HG02588 (cell line): ENCODE results near the gene CACNA2D1.

ENCODE experiments used
- ATAC-seq: cut with Tn5 transposase; IDR thresholded peaks from one replicate; pipeline ENCODE4 v1.9.1; 2021; ENCODE audit warnings: mild to moderate bottlenecking, moderate library complexity; ENCODE audit not compliant: unreplicated experiment

CACNA2D1 gene

GRCh38 chr7:82128546-82128945, 315.0 kb downstream of the CACNA2D1 start:
- ATAC-seq, result no peak

- ATAC-seq, result no peak
These were observed 317.0 kb downstream of the CACNA2D1 start for GRCh38 chr7:82126576-82126975.

- no peak for ATAC-seq
These were observed 319.1 kb downstream of the CACNA2D1 start for GRCh38 chr7:82124445-82124844.

DNA sequence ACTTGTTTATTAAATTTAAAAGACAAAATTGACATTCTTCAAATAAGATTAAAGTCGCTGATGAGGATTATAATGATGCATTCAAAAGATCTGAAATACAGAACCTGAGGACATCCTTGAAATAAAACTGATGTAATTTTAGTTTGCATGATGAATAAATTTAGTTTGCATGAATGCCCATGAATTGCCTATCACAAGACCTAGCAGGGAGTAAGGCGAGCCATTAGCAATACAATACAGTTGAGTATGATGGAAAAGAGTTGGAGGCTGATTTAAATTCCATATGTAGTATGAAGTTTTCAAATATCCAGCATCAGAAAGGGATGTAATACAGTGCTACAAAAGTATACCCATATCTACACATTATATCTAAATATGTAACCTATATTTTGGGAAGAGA, 321.3 kb downstream of the CACNA2D1 start:
- ATAC-seq, result no peak

GRCh38 chr7:82114237-82114636, 329.3 kb downstream of the CACNA2D1 start:
- ATAC-seq, result no peak

DNA sequence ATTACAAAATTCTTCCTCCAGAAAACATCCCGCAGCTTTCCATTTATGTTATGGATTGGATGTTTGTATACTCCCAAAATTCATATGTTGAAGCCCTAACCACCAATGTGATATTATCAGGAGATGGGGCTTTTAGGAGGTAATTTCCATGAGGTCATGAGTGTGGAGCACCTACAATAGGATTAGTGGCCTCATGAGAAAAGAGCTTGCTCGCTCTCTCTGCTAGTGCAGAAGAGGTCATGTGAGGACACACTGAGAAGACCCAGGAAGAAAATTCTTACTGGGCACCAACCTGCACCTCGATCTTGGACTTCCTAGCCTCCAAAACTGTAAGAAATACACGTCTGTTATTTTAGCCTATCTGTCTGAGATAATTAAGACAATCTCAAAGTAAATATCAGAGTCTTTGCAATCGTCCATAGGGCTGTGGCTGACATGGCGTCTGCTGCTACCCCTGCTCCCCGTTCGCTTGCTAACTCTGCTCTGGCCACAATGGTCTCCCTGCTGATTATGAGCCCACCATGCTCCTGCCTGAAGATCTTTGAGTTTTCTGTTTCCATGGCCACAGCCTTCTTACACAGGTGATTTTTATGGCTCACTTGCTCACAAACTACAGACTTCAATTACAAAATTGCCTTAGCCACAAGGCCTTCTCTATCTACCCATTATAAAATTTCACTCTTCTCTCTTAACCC, 333.3 kb downstream of the CACNA2D1 start:
- ATAC-seq, result no peak

DNA sequence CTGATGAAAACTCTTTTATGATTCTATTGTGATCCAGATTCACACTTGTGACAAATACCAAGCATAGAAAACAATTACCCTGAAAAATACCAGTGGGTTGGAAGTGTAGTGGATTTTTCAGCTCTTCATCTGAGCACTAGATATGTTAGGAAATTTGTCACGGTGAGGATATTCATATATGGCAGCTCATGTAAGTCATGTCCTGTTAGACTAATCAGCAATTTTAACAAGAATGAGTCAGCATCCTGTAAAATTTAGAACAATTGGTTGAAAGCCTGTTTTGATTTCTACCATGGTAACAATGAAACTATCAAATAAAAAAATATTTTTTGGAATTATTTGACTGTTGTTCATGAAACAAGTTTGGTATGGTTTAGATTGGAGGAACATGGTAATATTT, 334.3 kb downstream of the CACNA2D1 start:
- ATAC-seq, result no peak

DNA sequence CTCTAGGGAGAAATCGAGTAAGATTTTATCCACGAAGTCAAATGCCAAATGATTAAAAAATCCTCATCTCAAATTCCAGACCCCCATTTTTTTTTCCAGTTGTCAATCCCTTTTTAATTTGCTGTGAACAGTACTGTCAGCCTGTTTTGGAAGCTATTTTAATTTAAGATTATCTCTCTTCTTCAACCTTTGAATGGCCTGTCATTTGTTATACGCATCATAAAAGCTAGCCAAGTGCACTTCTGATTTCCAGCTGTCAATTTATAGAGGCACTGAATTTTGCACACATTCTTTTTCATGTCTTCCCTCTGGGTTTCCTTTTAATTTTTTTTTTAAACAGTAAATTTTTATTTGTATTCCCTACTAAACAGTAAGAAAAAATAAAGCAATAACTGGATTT, 337.4 kb downstream of the CACNA2D1 start:
- ATAC-seq, result no peak

DNA sequence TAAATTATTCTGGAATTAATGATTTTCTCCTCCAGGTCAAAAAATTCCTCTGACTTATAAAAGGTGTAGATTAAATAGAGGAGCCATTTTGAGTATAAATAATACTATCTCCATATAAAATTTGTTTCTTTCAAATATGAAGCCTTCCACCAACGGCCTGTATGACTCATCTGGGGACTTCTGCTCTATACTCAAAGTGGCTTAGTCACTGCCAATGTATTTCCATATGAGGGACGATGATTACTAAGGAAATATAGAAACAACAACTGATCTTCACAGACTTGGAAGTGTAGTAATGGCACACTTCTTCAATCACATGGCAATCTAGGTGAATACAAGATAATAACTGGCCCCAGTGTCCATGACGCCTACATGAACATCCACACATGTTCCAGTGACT, 338.1 kb downstream of the CACNA2D1 start:
- ATAC-seq, result no peak

GRCh38 chr7:82098414-82098813, 345.2 kb downstream of the CACNA2D1 start:
- no peak for ATAC-seq

DNA sequence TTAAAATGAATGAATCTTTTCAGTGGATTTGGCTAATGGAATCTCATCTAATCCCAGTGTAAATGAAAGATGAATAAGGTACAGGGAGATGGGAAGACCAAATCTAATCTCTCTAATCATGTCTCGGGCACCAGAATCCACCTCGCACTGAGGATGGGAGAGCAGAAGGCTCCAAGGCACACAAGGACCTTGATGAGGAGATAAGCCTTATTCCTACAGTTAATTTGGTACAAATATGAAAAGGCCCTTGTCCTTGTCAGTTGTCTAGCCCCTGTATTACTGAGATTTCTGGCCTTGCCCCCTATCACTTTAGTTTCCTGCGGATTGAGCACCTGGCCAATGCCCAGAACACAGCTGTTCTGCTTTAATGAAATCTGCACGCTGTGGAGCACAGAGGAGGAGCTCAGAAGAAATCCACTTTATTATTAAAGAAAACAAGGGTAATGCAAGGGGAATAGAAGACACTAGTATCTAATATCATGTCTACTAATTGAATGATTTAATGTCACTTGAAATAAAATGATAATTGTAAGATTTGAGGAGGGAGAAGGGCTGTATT, 352.4 kb downstream of the CACNA2D1 start:
- ATAC-seq, result no peak

DNA sequence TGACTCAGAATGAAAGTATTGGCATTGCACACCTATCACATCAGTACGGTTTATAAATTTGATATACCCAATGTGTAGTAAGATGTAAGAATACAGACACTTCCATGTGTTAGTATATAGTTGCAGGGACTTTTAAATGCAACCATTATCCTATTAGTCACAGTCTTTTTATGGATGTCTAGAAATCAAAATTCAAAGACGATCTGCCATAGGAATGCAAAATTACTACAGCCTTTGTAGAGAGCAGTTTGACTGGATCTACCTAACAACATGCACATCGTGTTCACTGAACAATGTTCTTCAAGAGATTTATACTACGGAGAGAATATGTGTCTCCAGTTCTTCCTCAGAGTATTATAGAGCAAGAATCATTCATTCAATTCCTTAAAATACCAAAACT, 356.5 kb downstream of the CACNA2D1 start:
- no peak for ATAC-seq

GRCh38 chr7:82085116-82085515, 358.5 kb downstream of the CACNA2D1 start:
- ATAC-seq, result no peak

GRCh38 chr7:82081644-82082224, 361.8 kb downstream of the CACNA2D1 start:
- no peak for ATAC-seq

GRCh38 chr7:82080254-82080927, 363.2 kb downstream of the CACNA2D1 start:
- no peak for ATAC-seq

GRCh38 chr7:82079527-82079926, 364.1 kb downstream of the CACNA2D1 start:
- no peak for ATAC-seq

DNA sequence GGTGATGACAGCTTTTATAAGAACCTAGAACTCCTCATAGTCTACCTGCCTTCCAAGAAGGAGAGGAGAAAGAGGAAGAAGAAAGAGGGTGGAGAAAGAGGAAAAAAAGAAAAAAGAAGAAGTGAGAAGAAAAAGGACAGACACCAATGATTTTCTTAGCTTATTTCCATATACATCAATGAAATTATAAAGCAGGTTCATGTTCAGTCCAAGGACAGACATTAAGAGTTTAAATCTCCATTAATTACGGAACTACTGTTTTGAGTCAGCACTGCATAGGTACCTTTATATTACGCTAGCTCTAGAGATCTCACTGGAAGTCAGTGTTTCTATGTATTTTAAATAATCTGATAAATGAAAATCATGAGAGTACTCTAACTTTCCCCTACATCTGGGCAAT, 364.8 kb downstream of the CACNA2D1 start:
- ATAC-seq, result no peak

DNA sequence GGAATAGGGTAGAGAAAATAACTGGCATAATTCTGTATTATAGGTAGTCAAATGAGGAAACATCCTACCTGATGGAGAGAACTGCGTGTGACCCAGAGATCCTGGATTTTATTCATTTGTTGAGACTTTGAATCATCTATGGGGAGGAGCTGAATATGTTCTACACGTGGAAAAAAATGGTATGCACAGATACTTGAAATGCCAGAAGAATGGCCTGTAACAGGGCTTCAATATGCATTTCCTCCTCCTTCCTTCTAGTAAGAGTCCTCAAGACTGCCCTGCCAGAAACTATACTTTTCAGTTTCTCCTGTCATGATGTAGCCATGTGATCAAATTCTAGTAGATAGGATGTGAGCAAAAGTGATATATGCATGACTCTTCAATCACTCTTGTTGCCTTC, 372.1 kb downstream of the CACNA2D1 start:
- ATAC-seq, result no peak

- no peak for ATAC-seq
These were observed 375.8 kb downstream of the CACNA2D1 start for GRCh38 chr7:82067628-82068264.

DNA sequence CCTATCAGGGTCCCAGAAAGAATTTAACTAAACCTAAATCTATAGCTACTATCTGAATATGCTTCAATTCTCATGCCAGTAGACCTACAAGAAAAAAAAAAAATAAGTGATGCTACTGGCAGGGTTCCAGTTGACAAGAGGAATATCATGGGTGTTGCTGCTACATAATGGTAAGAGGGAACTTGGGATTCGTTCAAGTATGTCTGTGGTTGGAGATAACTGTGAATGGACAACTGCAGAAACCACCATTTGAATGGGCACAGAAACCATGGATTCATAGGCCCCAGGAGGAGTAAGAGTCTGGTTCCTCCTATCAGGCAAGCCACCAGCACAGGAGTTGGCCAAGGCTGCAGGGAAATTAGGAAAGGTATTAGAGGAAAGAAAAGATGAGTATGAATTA, 386.1 kb downstream of the CACNA2D1 start:
- no peak for ATAC-seq

- no peak for ATAC-seq
These were observed 387.3 kb downstream of the CACNA2D1 start for GRCh38 chr7:82056282-82056681.

DNA sequence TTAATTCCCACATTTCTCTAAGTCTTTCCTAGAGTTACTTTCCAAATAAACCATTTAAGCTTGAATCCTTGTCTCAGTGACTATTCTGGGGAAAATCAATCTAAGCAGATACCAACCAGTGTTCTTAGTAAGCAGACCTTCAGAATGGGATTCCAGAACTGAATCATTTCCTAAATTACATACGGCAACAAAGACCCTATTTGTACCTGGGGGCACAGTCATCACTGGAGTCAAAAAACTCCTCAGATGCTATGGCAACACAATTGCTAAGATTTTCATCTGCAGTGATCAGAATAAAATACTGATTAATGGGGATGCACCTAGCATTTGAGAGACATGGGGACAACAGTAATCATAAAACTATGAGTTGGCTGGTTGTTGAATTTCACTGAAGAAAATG, 389.0 kb downstream of the CACNA2D1 start:
- no peak for ATAC-seq
